ENCODE measurements around the gene SCT. TPM values are rescaled to one million over a fixed set of nuclear protein-coding genes. Genes with fewer than 3 reads are reported as not detected.

Gene SCT
- total and polyA plus RNA-seq, 2 of the 8 experiments (the other 6 are each of a cell fraction or from before 2014, with no cell fraction given), result 1.7 to 2.0 TPM

DNA sequence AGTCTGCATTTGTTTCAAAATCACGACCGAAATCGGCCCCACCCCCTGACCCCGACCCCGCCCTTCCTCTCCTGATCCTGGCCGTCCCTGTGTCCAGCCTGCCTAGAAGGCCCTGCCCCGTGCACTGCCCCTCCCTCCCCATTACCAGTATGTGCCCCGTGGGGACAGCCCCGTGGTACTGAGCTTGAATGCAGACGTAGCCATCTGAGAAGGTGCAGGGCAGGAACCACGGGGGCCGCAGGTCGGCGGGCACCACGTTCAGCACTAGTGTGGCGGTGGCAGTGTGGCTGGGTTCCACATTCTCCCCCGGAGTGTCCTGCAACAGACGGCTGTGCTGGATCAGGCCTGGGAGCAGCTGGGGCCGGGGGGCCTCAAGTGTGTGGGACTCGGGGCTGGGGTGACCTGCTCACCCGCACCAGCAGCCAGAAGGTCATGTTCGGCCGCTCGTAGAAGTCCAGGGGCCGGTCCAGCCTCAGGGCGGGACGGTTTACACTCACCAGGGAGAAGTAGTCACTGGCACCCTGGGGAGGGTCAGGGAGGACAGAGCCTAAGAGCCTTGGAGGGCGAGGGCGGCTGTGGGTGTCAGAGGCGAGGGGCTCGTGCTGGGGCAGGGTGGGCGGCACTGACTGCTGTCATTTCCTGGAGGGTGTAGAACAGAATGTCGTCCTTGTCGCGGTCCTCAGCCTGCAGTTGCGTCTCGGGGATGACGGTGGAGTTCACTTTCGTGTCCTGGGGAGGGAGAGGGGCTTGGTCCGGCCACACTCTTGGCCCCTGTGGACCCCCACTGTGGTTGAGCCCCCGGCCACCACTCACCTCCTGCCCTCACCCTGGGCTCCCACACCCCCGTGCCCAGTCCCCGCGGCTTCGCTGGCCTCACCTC is 5.8 kb downstream of the SCT start:
- Histone ChIP-seq H3K9me3 (ENCODE audit: insufficient read depth in 2 of 2, low read depth in 1 of 2, low read length in 1 of 2) (no peaks in the 10 kb centered on the region), H3K79me2 (ENCODE audit: control insufficient read depth in 1 of 2, insufficient read depth in 2 of 2, low read length in 2 of 2) (no peaks in the 10 kb centered on the region)
- WGBS, 2 experiments (ENCODE audit: extremely low coverage in 1 of 2, insufficient coverage in 1 of 2, insufficient read length in 1 of 2, insufficient replicate concordance in 2 of 2, low coverage in 1 of 2, low lambda C conversion rate in 2 of 2, missing lambda C conversion rate in 1 of 2), result 92% methylated on average over 37 of the region's 45 CpGs; no CpG with 5 or more reads in 1 of the 2 experiments

More for the DNA sequence above, 5.8 kb downstream of the SCT start:
- H3K79me1 ChIP-seq (ENCODE audit: low read depth, low read length), result no peaks in the 10 kb centered on the region
- no peak overlapping the region; the same call in 1 of the 2 replicates for H2BK5ac ChIP-seq (ENCODE audit: low read depth, low read length)
- no peak for TF ChIP-seq NANOG (IDR thresholded peaks at IDR 0.05; ENCODE audit: insufficient read depth, low read depth, low read length, poor library complexity, severe bottlenecking)
- no peak for TF ChIP-seq PHF8 (conservative IDR thresholded peaks at IDR 0.05; ENCODE audit: low read depth, low read length)
- no peak for TF ChIP-seq CBX5 (IDR thresholded peaks at IDR 0.05; ENCODE audit: low read depth, low read length)
- TF ChIP-seq HDAC2 (IDR thresholded peaks at IDR 0.05; ENCODE audit: borderline replicate concordance in 1 of 2, low read depth in 2 of 2, low read length in 2 of 2), result no peak
- no peak for TF ChIP-seq GTF2F1 (IDR thresholded peaks at IDR 0.05; ENCODE audit: borderline replicate concordance, low read depth, low read length)
- no peak for TF ChIP-seq JUND (IDR thresholded peaks at IDR 0.05; ENCODE audit: low read length)
- TF ChIP-seq FOSL1 (IDR thresholded peaks at IDR 0.05; ENCODE audit: insufficient read depth, low read depth, low read length), result no peak
- no peak for TF ChIP-seq SUZ12 (IDR thresholded peaks at IDR 0.05; ENCODE audit: low read length)
- no peak for TF ChIP-seq POLR2AphosphoS5 (IDR thresholded peaks at IDR 0.05; ENCODE audit: low read depth, low read length)
- TF ChIP-seq KDM1A (IDR thresholded peaks at IDR 0.05; ENCODE audit: borderline replicate concordance, low read length), result no peak
- TF ChIP-seq TEAD4 (IDR thresholded peaks at IDR 0.05; ENCODE audit: low read depth, low read length), result no peak
- H3K4me1 ChIP-seq (replicated peaks in 1 of 4; ENCODE audit: control insufficient read depth in 3 of 4, insufficient read depth in 4 of 4, low read length in 3 of 4), result peaks cover 0 to 3% (median 1%) of the 10 kb centered on the region in 4 experiments; a peak in 3 of 7 replicates
- H3K4me3 ChIP-seq (ENCODE audit: extremely low read depth in 1 of 4, insufficient read depth in 2 of 4, low read depth in 3 of 4, low read length in 4 of 4), result no peak overlapping the region
- POLR2A ChIA-PET (ENCODE audit: partially characterized antibody), result interaction anchor here (0.9 to 2.8 kb wide), 3 partner anchors 17 to 169 kb away, joined by 3 to 10 read pairs (median 3); partner anchors contain the start of gene CEND1
- FAIRE-seq (no peak), DNase-seq (ENCODE audit: low read depth in 1 of 2, low spot score in 2 of 2) (peak in 1 of 2 experiments; percentile 45)
- H4K5ac ChIP-seq (ENCODE audit: insufficient read length, low read depth, low read length), result no peak overlapping the region
- no peak overlapping the region for H3K23ac ChIP-seq (ENCODE audit: insufficient read length)
- CTCF ChIA-PET (ENCODE audit: partially characterized antibody), result interaction anchor here (1.3 kb wide), 1 partner anchor 10 kb away, joined by 4 read pairs; no protein-coding TSS in a partner anchor
- no peak overlapping the region for H3K27ac ChIP-seq (ENCODE audit: low read depth, low read length)
- H4K20me1 ChIP-seq (replicated peaks in 1 of 2; ENCODE audit: control insufficient read depth in 1 of 2, insufficient read depth in 2 of 2, low read length in 2 of 2), result peaks cover 0 to 9% of the 10 kb centered on the region in 2 experiments
- no peak overlapping the region for H2BK20ac ChIP-seq (ENCODE audit: low read length)
- H3K18ac ChIP-seq (ENCODE audit: extremely low read depth, low read length), result no peak overlapping the region
- H3K27me3 ChIP-seq (replicated peaks in 1 of 4; ENCODE audit: control insufficient read depth in 3 of 4, extremely low read depth in 1 of 4, insufficient read depth in 3 of 4, low read length in 3 of 4), result peaks cover 0 to under 1% (median 0%) of the 10 kb centered on the region in 4 experiments; a peak in 1 of 7 replicates
- no peak overlapping the region for H3K14ac ChIP-seq (ENCODE audit: insufficient read length)
- no peaks in the 10 kb centered on the region for H3K36me3 ChIP-seq (ENCODE audit: control insufficient read depth in 2 of 4, insufficient read depth in 4 of 4, low read length in 3 of 4)
- no peak overlapping the region for H3K4ac ChIP-seq (replicated peaks; ENCODE audit: insufficient read length, low read depth, low read length)
- no peak overlapping the region for H3K9ac ChIP-seq (replicated peaks in 1 of 4; ENCODE audit: extremely low read depth in 1 of 4, low read depth in 3 of 4, low read length in 3 of 4)
- H2BK120ac ChIP-seq (replicated peaks; ENCODE audit: low read depth, low read length), result no peak overlapping the region
- H3K23me2 ChIP-seq (ENCODE audit: low read depth, low read length), result no peaks in the 10 kb centered on the region
- H3K4me2 ChIP-seq (ENCODE audit: insufficient read depth in 1 of 2, low read depth in 2 of 2, low read length in 2 of 2), result no peak overlapping the region
- no peak overlapping the region for H4K8ac ChIP-seq (ENCODE audit: extremely low read depth, insufficient read depth, low read length)
- no peak overlapping the region for H4K91ac ChIP-seq (replicated peaks; ENCODE audit: insufficient read length, low read length)
- H2BK15ac ChIP-seq (ENCODE audit: low read length), result no peak overlapping the region
- no peak overlapping the region for H3K56ac ChIP-seq (replicated peaks; ENCODE audit: insufficient read length, low read depth, low read length)
- no peak overlapping the region for H2AFZ ChIP-seq (ENCODE audit: low read length)
- H2BK12ac ChIP-seq (ENCODE audit: low read depth, low read length), result no peak overlapping the region
- no peak overlapping the region for H2AK5ac ChIP-seq (ENCODE audit: low read depth, low read length)
